Measurements from ENCODE around the gene ITPRIPL1.
A peak's percentile ranks its signal among the peaks of the same experiment; 100 is the strongest.
"Not testable (repeated sequence)": the region's sequence is repeated elsewhere in the genome, so short reads cannot be mapped to it uniquely, and the experiment has no call there.

The ITPRIPL1 gene, protein sequence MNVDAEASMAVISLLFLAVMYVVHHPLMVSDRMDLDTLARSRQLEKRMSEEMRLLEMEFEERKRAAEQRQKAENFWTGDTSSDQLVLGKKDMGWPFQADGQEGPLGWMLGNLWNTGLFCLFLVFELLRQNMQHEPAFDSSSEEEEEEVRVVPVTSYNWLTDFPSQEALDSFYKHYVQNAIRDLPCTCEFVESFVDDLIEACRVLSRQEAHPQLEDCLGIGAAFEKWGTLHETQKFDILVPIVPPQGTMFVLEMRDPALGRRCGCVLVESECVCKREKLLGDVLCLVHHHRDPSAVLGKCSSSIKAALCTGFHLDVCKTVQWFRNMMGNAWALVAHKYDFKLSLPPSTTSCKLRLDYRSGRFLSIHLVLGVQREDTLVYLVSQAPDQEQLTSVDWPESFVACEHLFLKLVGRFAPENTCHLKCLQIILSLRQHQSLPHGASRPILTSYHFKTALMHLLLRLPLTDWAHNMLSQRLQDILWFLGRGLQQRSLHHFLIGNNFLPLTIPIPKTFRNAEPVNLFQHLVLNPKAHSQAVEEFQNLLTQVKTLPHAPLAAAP

DNA sequence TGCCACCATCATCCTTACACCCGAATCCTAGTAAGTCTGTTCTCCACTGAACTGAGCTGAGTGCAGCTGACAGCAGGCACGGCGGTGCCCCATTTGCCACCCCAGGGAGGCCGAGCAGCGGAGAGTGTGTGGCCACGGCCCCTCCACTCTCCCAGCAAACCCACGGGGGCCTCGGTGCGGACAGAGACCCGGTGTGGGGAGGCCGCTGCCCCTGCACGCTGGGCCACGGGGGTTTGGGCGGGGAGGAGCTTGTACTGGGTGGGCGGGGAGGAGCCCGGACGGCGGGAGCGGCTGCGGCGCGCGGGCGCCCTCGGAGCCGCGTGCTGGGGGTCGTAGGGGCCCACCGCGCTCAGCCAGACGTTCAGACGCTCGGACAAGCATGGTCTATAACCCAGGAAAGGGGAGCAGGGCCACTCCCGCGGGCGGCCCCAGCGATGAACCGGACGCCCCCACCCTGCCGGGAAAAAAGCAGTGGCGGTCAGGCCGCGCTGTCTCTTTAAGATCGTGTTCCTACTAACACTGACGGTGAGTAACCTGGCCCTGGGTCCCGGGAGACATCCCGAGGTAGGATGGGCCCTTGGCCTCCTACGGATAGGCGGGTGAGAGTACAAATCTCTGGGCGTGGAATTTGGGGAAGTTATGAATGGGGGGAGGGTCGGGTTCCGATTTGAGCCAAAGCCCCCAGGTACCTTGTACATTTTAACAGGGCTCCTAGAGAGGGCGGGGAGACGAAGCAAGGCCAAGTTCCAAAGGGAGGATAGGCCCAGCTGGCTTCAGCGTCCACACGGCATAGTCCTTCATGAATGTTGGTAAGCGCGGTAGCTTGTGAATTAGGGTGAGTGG lies at the start of gene ITPRIPL1:
Gene ITPRIPL1, plus strand, starts transcription at position 277 of the 843 bp plus-strand sequence. Its CDS starts 523 bp downstream, at position 800.
- DNase-seq: no peak

DNA sequence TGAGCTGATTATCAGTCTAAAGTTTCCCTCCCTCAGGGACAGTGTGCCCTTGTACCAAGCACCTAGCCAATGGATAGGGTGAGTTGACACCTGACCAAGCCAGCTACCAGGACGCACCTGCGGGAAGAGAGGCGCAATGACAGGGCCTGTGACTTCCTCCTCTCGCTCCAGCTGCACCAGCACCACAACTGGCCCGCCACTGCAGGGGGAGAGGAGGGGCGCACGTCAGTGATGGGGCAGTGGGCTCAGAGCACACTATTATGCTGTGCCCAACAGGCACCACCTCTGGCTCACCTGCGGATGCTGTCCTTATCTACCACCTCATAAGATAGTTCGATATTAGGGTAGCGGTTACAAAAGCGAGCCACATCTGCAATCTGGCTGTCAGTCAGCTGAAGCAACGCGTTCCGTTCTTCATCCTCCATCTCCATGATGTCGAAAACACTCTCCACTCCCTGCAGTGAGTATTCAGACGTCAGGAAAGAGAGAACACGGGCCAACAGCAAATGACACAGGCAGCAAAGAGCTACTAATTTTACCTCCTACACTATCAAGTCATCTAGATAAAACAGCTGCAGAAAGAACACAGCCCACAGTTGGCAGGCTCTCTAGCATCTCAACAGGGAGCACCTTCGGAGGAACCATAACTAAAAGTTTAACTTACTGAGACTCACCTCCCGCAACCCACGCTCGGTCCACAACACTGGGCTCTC lies 48.2 kb upstream of the ITPRIPL1 start:
- no peak for DNase-seq

DNA sequence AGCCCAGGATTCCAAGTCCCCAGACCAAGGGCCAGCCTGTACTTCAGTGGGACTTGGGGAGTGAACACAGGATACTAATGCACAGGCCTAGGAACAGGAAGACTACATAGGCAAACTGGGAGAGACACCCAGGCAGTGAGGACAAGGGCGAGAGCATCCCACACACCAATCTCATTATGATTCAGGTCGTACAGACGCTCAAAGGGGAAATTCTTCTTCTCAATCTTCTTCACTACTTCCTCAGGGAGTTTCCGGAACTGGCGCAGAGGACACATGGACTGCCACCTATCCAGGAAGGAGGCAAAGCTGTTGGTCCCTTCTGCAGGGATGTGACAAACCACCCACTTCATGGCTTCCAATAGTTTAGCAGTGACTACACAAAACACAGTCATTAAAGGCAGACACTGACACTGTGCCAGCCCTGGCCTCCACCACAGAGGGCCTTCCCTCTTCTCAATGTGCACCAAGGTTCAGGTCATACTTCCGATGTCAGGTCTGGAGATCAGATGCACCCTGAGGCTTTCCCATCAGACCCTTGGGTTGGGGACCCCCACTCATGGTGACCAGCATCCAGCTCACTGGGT lies 37.8 kb upstream of the ITPRIPL1 start:
- DNase-seq: no peak

DNA sequence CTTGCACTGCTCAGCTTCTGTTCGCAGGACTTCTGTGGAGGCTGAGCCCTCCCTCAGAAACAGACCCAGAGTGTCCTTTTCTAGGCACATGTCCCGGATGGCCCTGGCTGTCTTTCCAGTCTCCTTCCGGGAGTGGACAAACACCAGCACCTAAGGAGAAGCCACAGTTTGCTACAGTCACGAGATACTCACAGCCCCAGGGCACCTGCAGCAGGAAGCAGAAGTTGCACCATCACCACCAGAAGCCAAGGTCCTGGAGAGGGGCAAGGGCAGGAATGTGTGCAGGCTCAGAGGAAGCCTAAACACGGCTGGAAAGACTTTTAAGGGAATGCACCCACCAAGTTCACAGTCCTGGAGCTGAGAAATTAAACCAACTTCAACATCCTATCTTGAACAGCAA lies 33.4 kb upstream of the ITPRIPL1 start:
- DNase-seq: no peak

DNA sequence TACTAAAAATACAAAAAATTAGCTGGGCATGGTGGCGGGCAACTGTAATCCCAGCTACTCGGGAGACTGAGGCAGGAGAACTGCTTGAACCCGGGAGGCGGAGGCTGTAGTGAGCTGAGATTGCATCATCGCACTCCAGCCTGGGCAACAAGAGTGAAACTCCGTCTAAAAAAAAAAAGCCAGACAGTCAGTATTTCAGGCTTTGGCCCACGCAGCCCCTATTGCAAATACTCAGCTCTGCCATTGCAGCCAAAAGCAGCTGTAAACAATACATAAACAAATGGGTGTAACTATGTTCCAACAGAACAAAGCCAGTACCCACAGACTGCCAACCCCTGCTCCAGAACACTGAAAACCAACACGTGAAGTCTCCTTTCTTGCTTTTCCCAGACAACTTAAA lies 30.8 kb upstream of the ITPRIPL1 start:
- not testable (repeated sequence) for DNase-seq

DNA sequence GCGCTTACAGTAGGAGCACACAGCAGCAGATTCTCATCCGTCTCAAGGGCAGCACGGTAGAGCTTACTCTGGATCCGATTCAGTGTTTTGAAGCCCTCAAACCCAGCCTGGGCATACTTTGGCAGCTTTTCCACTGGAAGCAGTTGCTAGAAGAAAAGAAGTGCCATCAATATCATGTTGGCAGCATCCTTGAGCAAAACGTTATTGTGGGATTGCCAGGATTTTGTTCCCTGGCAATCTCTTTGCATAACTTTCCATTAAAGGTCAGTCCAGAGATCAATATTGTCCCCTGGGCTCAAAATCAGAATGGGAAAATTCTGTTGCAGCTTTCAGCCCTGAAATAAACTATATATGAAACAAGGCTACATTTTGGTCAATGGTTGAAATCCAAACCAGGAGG lies 28.2 kb upstream of the ITPRIPL1 start:
- no peak for DNase-seq

DNA sequence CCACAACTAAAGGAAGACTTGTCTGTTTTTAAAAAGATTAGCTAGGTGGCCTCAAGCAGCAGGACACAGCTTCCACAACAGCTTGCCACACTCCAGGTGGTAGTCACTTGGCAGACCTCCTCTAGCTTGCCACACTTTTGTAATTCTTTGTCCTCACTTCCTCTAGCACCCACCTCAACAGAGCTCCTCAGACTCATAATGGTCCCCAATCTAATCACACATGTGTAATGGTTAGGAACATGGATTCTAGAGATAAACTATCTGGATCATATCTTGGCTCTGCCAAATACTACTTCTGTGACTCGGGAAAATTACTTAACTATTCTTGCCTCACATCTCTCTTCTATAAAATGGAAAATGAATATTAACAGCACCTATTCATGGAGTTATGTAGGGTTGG lies 23.3 kb upstream of the ITPRIPL1 start:
- DNase-seq: no peak

DNA sequence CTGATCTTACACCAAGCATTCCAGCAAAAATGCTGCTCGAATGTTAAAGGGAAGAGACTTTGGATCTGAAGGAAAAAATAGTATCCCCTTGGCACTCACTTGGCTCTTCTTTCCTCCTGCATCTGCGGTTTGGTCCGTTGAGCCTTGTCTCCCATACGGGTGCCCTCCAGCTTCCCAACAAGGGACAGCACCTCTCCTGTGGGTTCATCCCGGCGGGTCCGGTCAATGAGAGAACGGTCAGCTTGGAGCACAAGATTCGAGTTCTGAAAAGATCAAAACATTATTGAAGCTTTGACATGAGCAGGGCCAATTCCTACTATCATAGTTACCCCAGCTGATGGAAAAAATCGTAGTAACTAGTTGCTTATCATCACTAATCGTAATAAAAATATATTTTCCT lies 20.5 kb upstream of the ITPRIPL1 start:
- no peak for DNase-seq

DNA sequence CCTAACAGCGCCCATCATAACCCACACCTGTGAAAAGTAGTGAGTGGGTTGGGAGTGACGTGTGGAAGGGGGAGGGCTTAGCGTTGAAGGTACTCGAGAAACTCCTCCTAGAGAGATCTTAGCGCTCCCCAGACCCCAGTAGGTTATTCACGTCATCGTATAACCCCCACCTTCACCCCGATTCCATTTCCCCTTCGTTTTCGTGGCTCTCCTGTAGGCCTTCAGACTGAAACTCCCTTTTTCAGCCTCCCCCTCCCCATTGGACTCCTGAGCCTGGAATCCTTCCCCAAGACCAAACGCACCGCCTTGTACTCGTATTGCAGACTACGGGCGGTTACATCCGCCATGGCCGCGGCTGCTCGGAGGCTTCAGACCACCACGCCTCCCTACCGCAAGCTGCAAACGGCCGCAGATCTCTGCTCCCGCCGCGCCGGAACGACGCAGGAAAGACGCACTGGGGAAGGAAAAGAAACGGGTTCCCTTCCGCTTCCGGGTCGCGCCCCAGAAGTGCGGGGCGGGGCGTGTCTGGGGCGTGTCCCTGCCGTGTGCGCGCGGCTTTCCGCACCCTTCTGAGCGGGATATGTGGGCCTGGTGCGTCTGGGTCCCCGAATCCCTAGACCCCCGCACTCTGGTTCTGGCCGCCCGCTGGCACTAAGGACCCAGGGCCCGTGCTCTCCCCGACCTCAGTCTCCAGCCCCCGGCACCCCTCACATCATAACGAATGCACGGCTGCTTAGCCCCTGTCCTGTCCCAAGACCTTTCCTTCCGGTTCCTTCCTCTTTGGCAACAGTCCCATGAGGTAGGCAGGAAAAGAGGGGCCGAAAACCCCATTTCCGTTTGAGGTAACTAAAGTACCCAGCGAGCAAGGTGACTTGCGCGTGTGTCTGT lies 19.8 kb upstream of the ITPRIPL1 start, which contains the start of gene SNRNP200:
Gene SNRNP200, minus strand, starts transcription at position 456 of the 888 bp plus-strand sequence. Its CDS starts 109 bp downstream, at position 347.
- peak; percentile 61 for DNase-seq

DNA sequence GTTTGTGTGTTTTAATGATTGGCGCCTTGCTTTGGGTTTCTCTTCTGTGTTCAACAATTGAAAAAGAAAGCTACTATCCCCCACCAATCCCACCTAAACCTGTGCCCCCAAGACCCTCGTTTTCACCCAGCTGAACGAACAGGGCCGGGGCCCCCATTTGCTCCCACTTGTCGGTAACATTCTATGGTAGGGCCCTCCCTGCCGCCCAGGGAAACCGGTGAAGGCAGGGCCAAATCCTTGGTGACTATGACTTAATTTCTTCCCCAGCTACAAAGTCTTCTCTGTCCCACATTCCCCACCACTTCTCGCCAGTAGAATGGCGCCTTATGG lies 19.2 kb upstream of the ITPRIPL1 start:
- DNase-seq: no peak

DNA sequence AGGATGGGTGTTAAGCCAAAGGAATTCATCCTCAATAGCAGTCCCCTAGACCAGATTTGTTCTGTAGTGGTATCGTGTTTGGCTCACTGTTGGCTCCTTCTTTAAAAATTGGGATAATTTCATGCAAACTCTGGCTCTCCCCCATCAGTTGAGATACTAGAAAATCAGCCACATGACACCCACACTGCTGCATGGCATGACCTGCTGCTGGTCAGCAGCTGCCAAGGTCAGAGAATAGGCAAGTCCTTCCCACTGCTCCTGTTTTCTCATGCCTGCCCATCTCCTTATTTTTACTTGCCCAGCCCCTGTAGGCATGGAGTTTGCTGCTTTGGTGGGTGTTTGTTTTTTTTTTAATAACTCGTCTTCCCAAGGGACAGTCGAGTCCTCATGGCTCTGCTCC lies 18.7 kb upstream of the ITPRIPL1 start:
- no peak for DNase-seq

DNA sequence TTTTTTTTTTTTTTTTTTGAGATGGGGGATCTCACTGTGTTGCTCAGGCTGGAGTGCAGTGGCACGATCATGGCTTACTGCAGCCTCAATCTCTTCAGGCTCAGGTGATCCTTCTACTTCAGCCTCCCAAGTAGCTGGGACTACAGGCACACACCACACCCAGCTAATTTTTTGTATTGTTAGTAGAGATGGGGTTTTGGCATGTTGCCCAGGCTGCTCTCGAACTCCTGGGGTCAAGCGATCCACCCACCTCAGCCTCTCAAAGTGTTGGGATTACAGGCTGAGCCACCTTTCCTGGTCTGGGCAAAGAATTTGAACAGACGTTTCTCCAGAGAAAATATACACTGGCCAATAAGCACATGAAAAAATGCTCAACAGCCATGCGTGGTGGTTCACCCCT lies 16.9 kb upstream of the ITPRIPL1 start:
- DNase-seq: peak; percentile 6

DNA sequence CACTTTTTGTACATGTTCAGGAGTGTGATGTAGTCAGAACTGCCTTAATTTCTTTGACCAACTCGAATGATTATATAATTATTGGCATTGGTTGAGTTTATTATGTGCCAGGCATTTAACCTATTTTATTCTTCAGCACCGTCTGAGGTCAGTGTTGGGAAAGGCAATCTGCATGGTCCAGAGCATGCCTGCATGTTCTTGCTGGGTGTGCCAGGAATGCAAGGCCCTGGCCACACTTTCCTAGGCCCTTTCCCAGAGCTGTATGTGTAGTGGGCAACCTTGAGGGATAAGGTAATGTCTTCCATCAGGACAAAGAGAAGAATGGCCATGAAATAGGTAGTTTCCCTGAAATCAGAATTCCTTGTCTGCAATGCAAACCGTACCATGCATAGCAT lies 10.1 kb upstream of the ITPRIPL1 start:
- DNase-seq: no peak

DNA sequence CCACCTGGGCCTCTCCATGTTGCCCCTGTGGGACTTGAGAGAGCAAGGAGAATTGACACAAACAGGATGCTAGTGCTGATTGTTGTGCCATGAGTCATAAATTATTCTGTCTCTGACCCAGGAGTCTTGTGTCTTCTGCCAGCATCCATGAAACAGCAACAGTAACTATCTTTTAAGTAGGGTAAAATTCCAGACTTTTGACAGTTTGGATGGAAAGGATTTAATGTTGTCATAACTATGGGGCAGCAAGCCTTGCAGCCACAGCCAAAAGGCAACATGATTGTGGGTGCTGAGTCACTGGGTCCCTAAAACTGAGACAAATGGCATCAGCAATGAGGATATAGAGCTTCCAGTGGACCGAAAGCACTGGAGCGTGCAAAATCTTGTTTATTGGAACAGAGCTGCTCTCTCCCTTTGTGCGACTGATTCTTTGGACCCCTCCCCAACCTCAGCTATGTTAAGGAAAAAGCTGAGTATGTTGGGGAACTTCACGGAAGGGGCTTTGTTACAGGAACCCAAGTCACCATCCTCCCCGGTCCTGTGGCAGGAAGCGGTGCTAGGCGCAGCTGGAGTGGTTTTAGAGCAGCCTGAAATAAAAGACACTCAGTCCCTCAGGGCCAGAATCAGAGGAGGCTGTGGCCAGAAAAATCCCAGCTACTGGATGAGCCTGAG lies 9.6 kb upstream of the ITPRIPL1 start:
- peak; percentile 11 for DNase-seq

DNA sequence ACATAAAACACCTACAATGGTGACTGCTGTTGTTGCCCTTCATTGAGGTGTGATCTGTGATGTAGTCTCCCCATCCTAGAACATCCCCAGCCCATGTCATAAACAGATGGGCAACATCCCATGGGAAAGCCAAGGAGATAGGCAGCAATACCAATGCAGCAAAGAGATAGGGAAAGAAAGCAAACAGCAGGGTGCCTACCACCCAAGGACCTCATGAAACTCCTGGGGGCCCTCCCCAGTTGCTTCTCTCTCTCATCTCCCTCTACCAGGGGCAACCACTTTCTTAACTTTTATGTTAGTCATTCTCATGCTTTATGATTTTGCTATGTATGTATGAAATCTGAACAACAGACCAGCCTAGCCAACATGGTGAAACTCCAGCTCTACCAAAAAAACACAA lies 8.1 kb upstream of the ITPRIPL1 start:
- no peak for DNase-seq

DNA sequence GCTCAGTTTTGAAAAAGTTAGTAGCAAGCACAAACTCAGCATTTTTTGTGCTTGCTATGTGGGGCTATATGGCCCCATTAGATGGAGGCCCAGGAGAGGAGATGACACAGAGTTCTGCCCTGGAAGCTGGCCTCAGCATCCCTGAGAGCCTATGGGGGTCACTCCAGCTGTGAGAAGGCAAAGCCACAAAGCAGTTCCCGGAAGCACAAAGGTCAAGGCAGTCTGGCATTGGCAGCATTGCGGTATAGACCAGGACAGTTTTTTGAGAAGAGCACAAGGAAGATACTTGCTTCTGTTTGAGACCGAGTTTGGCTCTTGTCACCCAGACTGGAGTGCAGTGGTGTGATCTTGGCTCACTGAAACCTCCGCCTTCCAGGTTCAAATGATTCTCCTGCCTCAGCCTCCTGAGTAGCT lies 7.5 kb upstream of the ITPRIPL1 start:
- DNase-seq: no peak

DNA sequence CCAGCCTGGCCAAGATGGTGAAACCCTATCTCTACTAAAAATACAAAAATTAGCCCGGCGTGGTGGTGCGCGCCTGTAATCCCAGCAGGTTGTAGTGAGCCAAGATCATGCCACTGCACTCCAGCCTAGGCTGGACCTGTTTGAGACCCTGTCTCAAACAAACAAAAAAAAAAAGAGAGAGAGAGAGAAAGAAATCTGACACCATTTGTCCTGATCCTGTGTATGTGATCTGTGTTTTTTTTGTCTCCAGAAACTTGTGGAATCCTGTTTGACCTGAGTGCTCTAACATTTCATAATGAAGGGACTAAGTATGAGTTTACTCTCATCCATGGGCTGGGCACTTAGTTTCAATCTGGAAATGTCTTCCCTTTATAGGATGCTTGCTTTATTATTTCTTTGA lies 6.4 kb upstream of the ITPRIPL1 start:
- no peak for DNase-seq

DNA sequence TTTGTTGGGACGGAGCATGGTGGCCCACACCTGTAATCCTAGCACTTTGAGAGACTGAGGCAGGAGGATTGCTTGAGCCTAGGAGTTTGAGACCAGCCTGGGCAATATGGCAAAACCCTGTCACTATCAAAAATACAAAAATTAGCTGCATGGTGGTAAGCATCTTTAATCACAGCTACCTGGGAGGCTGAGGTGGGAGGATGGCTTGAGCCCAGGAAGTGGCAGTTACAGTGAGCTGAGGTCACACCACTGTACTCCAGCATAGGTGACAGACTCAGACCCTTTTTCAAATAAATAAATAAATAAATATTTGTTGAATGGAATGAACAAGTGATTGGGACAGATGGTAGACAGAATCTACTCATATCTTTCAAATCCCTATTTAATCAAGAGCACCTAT lies 5.7 kb upstream of the ITPRIPL1 start:
- no peak for DNase-seq

DNA sequence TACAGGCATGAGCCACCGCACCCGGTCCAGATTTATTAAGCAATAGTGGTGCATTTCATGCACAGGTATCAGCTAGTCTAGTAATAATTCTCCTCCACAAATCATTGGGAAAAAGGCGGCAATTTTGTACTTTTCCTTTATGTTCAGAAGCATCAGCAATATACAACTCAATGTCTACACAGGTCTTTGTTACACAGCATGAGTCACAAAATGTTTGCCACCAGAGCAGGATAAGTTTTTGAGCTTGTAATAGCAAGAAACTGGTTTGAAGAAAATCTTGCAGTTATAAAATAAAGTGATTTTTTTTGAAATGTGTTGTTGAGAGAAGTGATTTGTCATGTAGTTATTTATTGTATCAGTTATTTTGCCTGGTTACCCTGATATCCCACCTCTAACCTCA lies 4.8 kb upstream of the ITPRIPL1 start:
- DNase-seq: no peak

DNA sequence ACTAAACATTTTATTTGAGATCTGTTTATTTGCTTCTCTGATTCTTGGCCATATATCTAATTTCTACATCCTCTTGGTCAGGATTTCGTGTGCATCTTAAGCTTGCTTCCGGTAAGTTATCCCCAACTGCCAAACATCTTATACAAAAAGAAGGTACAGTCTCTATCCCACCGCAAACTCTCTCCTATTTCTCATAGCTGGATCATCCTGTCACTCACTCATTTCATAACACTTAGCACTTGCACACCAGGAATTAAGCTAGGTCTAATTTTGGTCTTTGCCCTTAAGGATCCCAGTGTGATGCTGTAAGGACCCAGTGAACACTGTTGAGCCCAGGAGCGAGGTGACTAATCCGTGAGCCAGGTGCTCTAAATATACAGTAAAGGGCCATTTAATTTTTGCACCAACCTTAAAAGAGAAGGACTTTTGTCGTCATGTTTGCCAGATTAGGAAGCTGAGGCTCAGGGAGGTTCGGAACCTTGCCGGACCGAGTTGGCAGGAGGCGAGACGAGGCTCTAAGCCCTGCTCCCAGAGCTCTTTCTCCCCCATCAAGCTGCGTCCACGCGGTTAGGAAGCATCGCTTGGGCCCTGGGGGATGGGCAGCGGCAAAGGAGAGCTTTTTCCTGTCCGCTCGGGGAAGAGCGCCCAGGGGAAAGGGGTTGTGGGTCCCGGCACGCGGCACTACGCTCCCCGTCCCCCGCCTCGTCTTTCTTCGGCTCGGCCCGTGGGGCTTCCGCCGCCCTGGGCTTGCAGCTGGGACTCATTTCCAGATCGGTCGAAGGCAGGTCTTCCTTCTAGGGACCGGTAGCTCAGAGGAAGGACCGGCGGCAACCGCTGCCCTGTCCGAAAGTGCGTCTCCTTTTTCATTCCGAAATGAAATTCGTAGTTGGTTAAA lies 4.1 kb upstream of the ITPRIPL1 start:
- DNase-seq: peak; percentile 22
